HG03558 (cell line): ENCODE results near the gene ATP8B1.
"Not testable (repeated sequence)": the region's sequence is repeated elsewhere in the genome, so short reads cannot be mapped to it uniquely, and the experiment has no call there.

Source experiments
- ATAC-seq: cut with Tn5 transposase; IDR thresholded peaks from one replicate; pipeline ENCODE4 v1.9.1; 2021; ENCODE audit warnings: moderate number of reproducible peaks; ENCODE audit not compliant: unreplicated experiment; ENCODE audit errors: extremely low read depth

The ATP8B1 gene

DNA sequence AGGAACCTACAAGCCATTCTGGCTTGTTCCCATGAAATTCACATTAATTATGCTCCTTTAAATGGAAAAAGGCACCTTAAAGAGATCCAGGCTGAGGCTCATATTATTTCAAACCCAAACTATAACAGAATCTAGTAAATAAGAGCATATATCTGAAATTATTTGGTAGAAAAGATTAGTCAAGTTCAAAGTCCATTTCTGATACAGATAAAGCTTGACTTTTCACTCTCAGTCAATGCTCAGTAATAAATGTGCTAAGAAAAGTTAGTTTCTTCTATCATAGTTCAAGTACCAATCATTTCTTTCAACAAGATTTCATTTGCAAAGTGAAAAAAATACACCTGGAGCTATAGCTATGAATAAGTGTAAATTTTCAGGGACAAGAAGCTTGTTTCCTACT, 119.6 kb downstream of the ATP8B1 start:
- no peak for ATAC-seq

DNA sequence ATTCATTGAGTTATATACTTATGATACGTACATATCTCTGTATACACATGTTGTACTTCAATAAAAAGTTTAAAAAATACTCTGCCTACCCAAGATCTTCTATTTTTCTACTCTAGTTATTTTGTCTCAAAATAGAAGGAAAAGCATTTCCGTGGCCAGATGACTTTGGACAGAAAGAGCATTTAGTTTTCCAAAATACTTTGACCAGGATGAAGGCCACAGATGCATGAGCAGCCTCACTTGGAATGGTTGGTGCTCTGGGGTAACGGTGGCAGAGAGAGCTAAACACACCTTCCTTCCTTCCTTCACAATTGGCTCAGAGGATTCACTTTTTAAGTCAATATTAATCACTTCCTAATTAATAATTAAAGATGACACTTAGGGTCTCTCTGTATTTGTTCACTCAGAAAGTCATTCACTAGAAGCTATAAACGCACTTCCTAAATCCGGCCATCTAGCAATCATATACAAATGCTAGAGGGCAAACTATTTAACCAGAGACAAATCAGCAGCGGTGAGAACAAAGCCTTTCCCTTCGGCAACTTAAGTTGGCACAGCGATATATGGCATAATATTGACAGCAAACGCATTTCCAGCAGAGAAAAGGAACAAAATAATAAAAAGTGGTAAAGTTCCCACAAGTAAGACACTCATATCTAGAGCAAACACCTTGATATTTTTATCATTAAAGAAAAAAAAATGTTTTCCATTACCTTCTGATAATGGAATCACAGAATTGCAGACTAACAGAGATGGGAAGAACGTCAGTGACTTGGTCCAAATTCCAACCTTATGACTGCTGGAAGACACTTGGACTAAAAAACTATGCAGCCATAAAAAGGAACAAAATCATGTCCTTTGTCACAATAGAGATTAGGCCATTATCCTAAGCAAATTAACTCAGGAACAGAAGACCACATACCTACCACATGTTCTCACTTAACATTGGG, 125.6 kb downstream of the ATP8B1 start:
- no peak for ATAC-seq

- ATAC-seq, result no peak
Measured at GRCh38 chr18:57674891-57675290, 128.2 kb downstream of the ATP8B1 start.

- no peak for ATAC-seq
Measured at GRCh38 chr18:57670046-57670445, 133.1 kb downstream of the ATP8B1 start.

- ATAC-seq, result no peak
Measured at GRCh38 chr18:57668021-57668420, 135.1 kb downstream of the ATP8B1 start.

DNA sequence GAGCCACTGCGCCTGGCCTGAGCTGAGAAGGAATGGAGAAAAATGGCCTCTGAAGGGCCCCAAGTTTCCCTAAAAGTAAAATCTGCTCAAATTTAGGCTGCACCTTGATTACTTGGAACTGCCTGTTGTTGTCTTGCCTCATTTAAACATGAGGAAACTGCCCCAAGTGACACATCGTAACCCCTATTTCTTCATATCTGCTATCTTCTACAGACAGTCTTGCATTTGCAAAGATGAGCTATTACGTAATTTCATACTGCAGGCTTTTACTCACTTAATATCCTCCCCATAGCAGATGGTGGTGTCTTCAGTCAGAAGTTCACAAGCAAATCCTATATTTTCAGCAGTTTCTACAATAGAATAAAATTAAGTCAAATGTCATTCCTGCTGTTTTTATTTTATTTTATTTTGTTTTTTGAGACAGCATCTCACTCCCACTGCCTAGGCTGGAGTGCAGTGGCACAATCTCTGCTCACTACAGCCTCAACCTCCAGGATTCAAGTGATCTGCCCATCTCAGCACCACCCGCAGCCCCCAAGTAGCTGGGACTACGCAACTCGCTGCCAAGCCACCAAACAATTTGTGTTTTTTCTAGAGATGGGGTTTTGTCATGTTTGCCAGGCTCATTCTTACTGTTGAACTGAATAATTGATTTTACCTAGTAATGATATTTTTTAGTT, 136.2 kb downstream of the ATP8B1 start:
- ATAC-seq, result no peak

GRCh38 chr18:57664568-57665165, 138.4 kb downstream of the ATP8B1 start:
- no peak for ATAC-seq

- ATAC-seq, result no peak
Measured at GRCh38 chr18:57660961-57661360, 142.2 kb downstream of the ATP8B1 start.

- ATAC-seq, result no peak
Measured at GRCh38 chr18:57659460-57660102, 143.5 kb downstream of the ATP8B1 start.

- ATAC-seq, result no peak
Measured at GRCh38 chr18:57657542-57657941, 145.6 kb downstream of the ATP8B1 start.

- ATAC-seq, result no peak
Measured at GRCh38 chr18:57655740-57656139, 147.4 kb downstream of the ATP8B1 start.

DNA sequence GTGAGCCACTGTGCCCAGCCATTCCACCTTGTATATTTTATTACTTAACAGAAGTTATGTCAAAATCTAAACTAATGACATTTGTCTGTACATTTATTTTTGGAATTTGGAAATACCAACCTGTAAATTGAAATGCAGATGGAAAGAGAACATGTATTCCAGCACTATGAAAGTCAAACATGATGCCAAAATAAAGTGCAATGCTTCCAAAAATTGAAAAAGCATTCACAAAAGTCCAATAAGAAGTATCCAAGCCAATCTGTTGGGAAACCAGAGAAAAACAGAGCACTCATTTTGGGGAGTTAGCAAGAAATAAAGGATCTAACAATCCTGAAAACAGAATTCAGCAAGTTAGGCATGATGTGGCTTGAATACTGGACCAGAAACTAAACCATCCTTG, 151.2 kb downstream of the ATP8B1 start:
- no peak for ATAC-seq

DNA sequence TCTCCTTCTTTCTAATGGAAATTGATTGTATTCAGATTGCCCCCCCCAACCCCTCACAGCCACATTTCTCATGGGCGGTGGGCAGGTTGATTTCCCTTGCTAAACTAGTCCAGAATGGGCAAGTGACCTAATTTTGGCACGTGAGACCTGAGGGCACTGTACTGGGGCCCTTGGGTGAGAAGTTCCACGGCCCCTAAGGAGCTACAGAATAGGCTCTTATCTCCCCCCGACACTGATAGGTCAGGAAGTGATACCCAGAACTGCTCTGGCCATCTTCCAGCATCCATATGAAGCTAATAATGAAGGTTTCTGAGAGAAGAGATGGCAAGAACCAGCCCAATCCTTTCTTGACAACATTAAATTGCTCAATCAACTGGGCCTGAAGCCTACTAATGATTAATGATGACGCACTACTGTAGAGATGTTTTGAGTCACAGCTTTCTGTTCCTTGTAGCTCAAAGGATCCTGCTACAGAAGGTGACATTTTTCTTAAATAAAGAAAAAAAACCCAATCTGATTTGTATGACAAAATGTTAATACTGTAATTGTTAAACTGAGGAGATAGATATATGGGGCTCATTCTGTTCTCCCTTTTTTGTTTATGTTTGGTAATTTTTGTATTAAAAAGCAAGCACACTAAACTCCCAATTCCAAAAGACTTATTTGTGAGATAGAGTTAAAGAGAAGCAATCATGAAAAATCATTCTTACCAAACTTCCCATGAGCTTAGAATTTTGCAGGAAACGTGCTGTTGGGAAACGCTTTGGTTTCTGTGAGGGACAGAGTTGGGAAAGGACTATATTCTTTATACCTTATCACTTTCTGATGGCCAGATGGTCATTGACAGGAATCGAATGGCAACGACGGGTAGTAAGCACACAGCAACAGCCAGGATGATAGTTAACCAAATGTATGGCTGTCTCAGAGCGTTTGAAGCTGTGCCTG, 153.3 kb downstream of the ATP8B1 start:
- peak; percentile 87 for ATAC-seq

GRCh38 chr18:57648414-57648813, 154.7 kb downstream of the ATP8B1 start:
- no peak for ATAC-seq

- no peak for ATAC-seq
Measured at GRCh38 chr18:57644540-57644939, 158.6 kb downstream of the ATP8B1 start.

GRCh38 chr18:57643726-57644125, 159.4 kb downstream of the ATP8B1 start:
- not testable (repeated sequence) for ATAC-seq

DNA sequence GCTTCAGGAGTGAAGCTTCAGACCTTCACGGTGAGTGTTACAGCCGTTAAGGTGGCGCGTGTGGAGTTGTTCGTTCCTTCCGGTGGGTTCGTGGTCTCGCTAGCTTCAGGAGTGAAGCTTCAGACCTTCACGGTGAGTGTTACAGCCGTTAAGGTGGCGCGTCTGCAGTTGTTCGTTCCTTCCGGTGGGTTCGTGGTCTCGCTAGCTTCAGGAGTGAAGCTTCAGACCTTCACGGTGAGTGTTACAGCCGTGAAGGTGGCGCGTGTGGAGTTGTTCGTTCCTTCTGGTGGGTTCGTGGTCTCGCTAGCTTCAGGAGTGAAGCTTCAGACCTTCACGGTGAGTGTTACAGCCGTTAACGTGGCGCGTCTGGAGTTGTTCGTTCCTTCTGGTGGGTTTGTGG, 160.7 kb downstream of the ATP8B1 start:
- not testable (repeated sequence) for ATAC-seq

GRCh38 chr18:57640749-57641148, 162.4 kb downstream of the ATP8B1 start:
- ATAC-seq, result no peak

DNA sequence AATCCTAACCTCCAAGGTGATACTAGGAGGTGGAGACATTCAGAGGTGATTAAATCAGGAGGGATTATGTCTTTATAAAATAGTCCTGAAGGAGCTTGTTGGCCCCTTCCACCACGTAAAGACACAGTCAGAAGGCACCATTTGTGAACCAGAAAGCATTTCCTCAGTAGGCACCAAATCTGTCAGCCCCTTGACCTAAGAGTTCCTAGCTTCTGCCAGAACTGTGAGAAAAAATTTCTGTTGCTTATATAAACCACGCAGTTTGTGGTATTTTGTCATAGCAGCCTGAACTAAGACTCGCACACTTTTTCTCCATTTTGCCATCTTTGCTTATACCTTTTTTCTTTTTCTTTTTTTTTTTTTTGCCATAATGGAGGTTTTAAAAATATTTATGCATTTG, 162.9 kb downstream of the ATP8B1 start:
- ATAC-seq, result no peak
